ENCODE measurements around the gene PDXP.

The PDXP gene

DNA sequence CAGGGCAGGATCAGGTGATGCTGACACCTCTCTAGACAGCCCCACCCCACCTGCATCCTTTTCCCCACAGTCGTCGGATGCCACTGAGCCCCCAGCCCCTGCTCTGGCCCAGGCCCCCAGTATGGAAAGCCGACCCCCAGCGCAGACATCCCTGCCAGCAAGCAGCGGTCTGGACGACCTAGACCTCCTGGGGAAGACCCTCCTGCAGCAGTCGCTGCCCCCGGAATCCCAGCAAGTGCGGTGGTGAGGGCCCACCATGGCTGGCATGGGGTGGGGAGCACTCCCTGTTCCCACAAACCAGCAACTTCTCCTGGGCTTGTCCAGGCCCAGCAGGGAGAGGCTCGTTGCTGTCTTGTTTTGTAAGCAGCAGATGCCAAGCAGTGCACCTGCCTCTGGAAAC, 28.6 kb upstream of the PDXP start:
- no peak for DNase-seq

GRCh38 chr22:37630839-37631435, 27.6 kb upstream of the PDXP start:
- DNase-seq, result no peak

GRCh38 chr22:37631448-37632173, 26.9 kb upstream of the PDXP start:
- DNase-seq, result no peak

GRCh38 chr22:37632174-37633088, 26.1 kb upstream of the PDXP start:
- peak; percentile 35 for DNase-seq

DNA sequence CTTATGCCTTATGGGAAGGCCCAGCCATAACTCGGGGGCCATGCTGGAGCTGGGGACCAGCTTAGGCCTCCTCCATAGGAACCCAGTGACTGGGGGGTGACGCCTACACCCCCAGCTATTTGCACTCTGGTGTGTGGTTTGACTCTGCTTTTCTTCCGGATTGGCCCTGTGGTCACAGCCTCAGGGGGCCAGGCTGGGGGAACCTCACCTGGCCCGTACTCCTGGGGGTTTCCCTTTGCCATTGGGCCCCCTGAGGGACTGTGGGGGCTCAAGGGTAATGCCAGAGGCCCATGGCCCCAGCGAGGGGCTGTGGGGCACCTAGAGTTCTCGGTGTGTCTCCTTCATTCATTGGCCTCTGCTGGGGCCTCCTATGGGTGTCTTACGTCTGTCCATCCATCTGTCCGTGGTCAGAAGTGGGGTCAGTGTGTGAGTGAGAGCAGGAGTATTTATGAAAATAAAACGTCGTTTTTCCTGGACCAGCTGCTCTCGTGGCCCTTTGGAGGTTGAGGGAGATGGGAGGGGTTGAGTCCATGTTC, 25.4 kb upstream of the PDXP start:
- DNase-seq, result peak; percentile 69

DNA sequence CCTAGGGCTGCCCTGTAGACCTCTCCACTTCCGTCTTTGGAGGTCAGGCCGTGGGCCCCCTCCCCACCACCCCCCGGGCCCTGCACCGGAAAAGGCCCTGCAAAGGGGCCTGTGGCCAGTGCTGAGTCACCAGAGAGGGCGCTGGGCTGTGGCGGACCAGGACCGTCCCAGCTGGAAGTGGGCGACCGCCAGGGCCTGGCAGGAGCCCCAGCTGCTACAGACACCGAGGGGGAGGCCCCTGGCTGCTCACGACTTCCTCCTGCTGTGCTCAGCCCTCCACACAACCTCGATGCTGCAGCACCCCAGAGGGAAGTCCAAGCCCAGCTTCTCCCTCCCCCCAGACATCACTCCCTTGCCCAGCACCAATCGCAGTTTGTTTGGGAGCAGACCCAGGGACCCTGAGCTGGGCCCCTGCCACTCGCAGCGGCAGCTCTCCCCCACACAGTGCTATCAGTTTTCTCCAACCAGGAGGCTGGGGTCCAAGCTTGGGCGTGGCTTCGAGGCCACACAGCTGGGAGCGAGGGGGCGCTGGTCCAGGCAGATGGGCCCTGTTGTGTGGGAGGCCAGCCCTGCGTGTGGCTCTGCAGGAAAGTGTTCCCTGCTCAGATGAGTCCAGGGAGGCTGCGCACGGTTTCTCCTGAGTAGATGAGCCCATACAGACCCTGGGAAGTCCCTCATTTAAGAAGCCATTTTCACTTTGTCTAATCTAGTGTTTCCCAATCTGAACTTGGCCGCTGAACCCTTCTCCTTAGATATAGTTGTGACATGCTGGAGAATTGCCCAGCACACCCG, 24.7 kb upstream of the PDXP start:
- peak; percentile 81 for DNase-seq

- DNase-seq, result peak; percentile 35
These were observed 24.1 kb upstream of the PDXP start for GRCh38 chr22:37634417-37634924.

- DNase-seq, result no peak
These were observed 23.4 kb upstream of the PDXP start for GRCh38 chr22:37635157-37635556.

- peak; percentile 66 for DNase-seq
These were observed 22.2 kb upstream of the PDXP start for GRCh38 chr22:37636186-37636948.

DNA sequence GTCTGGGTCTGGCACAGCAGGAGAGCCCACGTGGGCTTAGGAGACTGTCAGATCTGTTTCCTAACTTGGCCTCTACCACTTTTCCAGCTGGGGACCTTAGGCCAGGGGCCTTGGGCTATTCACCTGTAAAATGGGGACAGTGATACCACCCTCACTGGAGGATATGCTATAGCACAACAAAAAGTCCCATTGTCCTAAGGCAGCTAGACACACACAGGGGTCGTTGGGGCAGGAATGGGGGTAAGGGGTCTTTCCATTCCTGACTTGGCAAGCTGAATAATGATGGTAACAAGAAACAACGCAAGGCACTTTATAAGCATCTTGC, 21.6 kb upstream of the PDXP start:
- DNase-seq, result no peak

- peak; percentile 67 for DNase-seq
These were observed 20.0 kb upstream of the PDXP start for GRCh38 chr22:37638391-37639069.

DNA sequence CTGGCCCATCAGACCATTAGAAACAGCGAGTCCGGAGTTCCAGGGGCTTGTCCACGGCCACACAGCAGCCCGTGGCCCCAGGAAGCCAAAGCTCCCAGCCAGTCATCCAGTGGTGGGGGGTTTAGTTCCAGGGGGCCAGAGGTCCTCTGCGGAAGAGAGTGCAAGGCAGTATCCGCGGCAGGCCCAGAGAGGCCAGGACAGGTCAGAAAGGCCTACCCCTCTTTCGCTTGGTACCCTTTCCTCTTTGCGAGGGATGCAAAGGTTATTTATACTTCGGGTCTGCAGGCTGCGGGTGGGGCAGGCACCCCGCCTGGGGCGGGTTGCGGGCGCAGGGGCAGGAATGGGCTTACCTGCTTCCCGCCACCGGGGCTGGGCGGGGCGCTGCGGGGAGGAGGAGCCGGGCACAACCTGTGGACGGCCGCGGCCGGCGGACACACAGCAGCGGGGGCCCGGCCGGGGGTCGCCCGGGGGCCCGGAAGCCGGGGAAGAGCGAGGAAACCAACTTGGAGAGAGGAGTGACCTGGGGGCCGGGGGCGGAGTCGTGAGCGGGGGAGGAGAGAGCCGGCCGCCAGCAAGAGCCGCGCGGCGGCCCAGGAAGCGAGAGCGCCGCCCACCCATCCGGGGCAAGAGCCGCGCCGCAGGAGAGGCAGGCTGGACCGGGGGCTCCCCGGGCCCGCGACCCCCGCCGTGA, 19.3 kb upstream of the PDXP start, which contains the start of gene SH3BP1:
Gene SH3BP1, plus strand, starts transcription at position 600 of the 691 bp plus-strand sequence. CDS start 119 bp downstream, outside the sequence.
- DNase-seq, result peak; percentile 68

DNA sequence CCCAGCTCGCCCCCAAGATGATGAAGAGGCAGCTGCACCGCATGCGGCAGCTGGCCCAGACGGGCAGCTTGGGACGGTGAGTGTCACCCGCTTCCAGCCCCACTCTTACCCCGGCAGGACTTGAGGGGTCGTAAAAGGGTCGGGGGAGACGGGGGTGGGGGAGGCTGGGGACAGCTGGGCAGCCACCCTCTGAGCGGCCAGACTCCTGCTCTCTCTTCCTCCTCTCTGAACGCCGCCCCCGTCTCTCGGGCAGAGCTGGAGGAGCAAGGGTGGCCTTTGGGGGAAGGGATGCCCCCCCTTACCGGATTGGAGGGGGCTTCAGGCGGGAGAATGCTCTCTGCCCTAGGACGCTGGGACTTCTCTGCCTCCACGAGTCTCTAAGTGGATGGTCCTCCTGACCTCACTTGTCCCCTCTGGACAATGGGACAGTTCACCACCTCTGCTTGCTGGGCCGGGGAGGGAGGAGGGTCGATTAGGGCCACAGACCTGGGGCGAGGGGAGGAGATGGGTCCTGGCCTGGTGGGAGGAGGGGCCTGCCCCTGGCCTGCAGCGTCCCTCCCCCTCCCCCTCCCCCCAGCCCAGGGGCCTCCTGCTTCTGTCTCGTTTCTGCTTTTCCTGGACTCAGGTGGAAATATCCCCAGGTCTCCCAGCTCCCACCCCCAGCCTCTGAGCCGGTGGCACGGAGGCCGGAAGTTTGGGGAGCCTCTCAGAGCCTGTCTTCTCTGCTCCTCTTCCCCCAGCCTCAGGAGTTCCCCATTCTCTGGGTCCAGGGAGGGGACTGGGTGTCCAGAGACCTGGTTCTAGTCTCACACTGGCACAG, 18.5 kb upstream of the PDXP start:
- peak; percentile 31 for DNase-seq

GRCh38 chr22:37640591-37641560, 17.6 kb upstream of the PDXP start:
- DNase-seq, result no peak

GRCh38 chr22:37641561-37641949, 17.0 kb upstream of the PDXP start:
- no peak for DNase-seq

DNA sequence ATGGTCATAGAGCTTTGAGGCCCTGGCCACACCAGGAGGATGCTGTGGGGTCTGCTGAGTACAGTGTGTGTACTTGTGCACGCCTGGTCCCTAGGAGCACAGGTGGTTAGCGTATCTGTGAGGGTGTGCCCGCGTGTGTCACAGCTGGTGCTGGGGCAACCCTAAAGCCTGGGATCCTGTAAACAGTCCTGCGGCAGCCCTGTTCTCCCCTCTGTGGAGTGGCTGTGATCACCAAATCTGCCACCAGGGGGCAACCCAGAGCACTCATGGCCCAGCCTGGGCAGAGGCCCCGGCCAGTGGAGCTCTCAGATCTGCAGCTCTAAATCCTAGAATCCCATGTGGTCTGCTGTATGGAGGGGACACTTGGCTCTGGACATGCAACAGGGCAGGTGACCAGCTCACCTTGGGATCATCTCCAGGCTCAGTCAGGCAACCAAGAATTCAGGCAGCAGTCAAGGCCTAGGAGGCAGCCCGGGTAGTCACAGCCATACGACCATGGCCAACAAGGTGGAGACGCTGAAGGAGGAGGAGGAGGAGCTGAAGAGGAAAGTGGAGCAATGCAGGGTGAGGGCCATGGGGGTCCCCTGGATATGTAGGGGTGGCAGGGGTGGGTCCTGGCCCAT, 15.2 kb upstream of the PDXP start:
- DNase-seq, result peak; percentile 89

GRCh38 chr22:37647317-37647716, 11.2 kb upstream of the PDXP start:
- no peak for DNase-seq

DNA sequence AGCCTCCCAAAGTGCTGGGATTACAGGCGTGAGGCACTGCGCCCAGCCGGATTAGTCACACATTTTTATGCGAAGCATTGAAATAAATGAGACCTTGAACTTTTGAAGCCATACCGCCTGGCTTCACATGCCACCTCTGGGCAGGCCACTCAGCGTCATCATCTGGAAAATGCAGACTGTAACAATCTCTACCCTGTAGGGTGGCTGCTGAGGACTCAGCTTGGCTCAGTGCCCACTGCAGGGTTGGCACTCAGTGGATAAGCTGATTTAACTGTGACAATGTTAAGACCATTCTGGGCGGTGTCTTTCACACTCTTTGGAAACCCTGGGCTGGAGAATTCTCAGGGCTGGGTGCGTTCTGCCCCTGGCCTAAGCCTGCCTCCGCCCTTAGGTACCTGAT, 10.6 kb upstream of the PDXP start:
- DNase-seq, result no peak

All from activated CD4-positive, alpha-beta T cell treated with anti-CD3 and anti-CD28 coated beads, Interleukin-10, Interleukin-2, amounts not matched to agents 100 ng/mL and 50 ng/mL, durations not matched to agents 16 hours and 8 hours (primary cell).